ENCODE measurements around the gene CORO2B. TPM values are rescaled to one million over a fixed set of nuclear protein-coding genes. Genes with fewer than 3 reads are reported as not detected.

Gene CORO2B
- total and polyA plus RNA-seq, 8 donors: 0.56 to 7.7 (median 1.7) TPM

DNA sequence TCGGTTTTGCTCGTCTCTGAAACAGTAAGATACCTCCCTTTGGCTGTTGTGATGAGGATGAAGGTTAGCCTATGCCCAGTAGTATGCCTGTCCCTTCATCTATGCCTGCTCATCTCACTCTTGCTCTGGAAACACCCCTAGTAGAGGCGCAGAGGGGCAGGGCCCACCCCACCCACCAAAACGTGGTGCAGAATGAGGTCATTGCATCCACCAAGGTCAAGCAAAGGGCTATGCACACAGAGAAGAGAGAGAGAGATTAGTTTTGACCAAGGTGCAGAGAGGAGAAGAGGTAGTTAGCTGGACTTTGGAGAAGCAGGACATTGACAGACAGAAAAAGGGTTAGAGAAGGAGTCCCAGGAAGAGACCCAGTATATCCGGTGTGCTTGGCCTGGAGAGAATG lies 119.9 kb downstream of the CORO2B start:
- Histone ChIP-seq H3K4me3 (no peak overlapping the region), H3K36me3 (no peaks in the 10 kb centered on the region), H3K27me3 (no peaks in the 10 kb centered on the region), H3K9me3 (no peaks in the 10 kb centered on the region), H3K27ac (no peak overlapping the region), H3K4me1 (no peaks in the 10 kb centered on the region)
- WGBS, 2 donors: 55 to 63% methylated on average over 5 of the region's 5 CpGs
- TF ChIP-seq CTCF (IDR thresholded peaks at IDR 0.05): no peak
- intact Hi-C loops (cut with DNase I): no loop called here
- FAIRE-seq (no peak), DNase-seq (no peak), ATAC-seq (no peak)

GRCh38 chr15:68699124-68699880 lies 120.5 kb downstream of the CORO2B start:
- Histone ChIP-seq H3K4me1 (peaks cover 0 to 2% (median 0%) of the 10 kb centered on the region in 3 donors), H3K4me3 (no peak overlapping the region), H3K9me3 (no peaks in the 10 kb centered on the region), H3K36me3 (no peaks in the 10 kb centered on the region), H3K27me3 (no peaks in the 10 kb centered on the region), H3K27ac (no peak overlapping the region)
- intact Hi-C loops (cut with DNase I): no loop called here
- FAIRE-seq (no peak), DNase-seq (no peak), ATAC-seq (no peak)
- TF ChIP-seq CTCF (IDR thresholded peaks at IDR 0.05): no peak
- WGBS, 2 donors: 74 to 80% methylated on average over 12 of the region's 12 CpGs

DNA sequence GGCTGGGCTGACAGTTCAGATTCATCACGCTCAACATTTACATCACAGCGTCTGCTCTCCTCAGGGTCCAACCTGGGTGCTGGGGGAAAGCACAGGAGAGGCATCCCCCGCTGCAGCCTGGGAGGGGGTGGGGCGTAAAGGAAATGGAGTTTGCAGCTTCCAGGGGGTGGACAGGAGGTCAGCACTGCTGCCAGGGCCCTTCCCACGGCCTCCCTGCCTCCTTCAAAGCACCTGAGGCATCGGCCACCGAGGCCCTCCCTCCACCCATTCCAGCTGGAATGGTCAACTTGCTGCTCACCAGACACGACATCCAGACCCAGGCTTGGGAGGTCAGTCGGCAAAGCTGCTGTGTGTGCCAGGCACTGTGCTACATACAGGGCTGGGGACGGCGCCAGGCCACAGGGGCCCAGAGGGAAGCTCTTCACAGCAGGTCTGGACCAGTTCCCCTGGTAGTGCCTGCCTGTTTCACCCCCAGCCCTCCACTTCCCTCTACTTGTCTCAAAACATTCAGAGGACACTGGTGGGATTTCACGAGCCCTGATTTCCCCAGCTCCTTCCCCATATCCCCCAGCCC lies 121.2 kb downstream of the CORO2B start:
- no peaks in the 10 kb centered on the region for H3K9me3 ChIP-seq
- H3K4me3 ChIP-seq: no peak overlapping the region
- FAIRE-seq: no peak
- no peaks in the 10 kb centered on the region for H3K27me3 ChIP-seq
- ATAC-seq: peak in 1 of 4 donors; percentile 43
- intact Hi-C loops (cut with DNase I): no loop called here
- H3K27ac ChIP-seq: no peak overlapping the region
- TF ChIP-seq CTCF (IDR thresholded peaks at IDR 0.05): no peak
- WGBS, 2 donors: 63 to 73% methylated on average over 12 of the region's 12 CpGs
- peaks cover 0 to 2% (median 0%) of the 10 kb centered on the region in 3 donors for H3K4me1 ChIP-seq
- DNase-seq: no peak
- no peaks in the 10 kb centered on the region for H3K36me3 ChIP-seq

DNA sequence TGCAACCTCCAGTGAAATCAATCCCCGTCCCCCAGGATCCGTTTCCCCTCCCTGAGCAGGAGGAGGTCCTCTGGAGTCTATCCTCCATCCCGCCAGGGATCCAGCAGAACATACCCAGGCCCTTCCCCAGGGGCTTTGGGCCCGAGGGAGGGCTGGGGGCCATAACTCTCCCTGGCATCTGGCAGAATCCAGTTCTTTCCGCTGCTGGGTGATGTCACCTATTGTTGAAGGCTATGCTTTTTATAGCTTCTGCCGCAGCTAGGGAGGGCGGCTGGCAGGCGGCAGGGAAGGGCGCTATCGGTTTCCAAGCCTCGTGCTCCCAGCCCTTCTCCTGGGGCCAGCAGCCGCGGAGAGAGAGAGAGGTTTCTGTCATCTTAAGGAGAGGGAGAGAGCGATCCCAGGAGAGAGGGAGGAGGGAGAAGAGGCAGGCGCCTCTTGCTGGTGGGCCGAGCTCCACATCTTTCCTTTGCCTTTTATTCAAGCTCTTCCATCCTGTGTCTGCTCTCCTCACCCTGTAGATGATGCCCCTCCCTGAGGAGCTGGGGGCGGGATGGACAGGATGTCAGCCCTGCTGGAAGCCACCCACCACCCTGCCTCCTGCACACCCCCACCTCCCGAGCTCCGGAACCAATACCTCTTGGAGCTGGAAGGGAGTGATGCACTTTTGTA lies 121.8 kb downstream of the CORO2B start:
- ATAC-seq (peak in 3 of 4 donors; percentile 22 to 71 (median 37)), FAIRE-seq (no peak), DNase-seq (no peak)
- Histone ChIP-seq H3K36me3 (no peaks in the 10 kb centered on the region), H3K4me1 (peaks cover 0 to 2% (median 0%) of the 10 kb centered on the region in 3 donors), H3K27ac (no peak overlapping the region), H3K4me3 (no peak overlapping the region), H3K27me3 (no peaks in the 10 kb centered on the region), H3K9me3 (no peaks in the 10 kb centered on the region)
- TF ChIP-seq CTCF (IDR thresholded peaks at IDR 0.05): no peak
- WGBS, 2 donors: 37 to 43% methylated on average over 19 of the region's 19 CpGs
- intact Hi-C loops (cut with DNase I): no loop called here

Data from pancreas (tissue), 10 donors.